ENCODE data around the gene NAGPA.
"Not testable (repeated sequence)": the region's sequence is repeated elsewhere in the genome, so short reads cannot be mapped to it uniquely, and the experiment has no call there.

NAGPA gene, protein sequence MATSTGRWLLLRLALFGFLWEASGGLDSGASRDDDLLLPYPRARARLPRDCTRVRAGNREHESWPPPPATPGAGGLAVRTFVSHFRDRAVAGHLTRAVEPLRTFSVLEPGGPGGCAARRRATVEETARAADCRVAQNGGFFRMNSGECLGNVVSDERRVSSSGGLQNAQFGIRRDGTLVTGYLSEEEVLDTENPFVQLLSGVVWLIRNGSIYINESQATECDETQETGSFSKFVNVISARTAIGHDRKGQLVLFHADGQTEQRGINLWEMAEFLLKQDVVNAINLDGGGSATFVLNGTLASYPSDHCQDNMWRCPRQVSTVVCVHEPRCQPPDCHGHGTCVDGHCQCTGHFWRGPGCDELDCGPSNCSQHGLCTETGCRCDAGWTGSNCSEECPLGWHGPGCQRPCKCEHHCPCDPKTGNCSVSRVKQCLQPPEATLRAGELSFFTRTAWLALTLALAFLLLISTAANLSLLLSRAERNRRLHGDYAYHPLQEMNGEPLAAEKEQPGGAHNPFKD

DNA sequence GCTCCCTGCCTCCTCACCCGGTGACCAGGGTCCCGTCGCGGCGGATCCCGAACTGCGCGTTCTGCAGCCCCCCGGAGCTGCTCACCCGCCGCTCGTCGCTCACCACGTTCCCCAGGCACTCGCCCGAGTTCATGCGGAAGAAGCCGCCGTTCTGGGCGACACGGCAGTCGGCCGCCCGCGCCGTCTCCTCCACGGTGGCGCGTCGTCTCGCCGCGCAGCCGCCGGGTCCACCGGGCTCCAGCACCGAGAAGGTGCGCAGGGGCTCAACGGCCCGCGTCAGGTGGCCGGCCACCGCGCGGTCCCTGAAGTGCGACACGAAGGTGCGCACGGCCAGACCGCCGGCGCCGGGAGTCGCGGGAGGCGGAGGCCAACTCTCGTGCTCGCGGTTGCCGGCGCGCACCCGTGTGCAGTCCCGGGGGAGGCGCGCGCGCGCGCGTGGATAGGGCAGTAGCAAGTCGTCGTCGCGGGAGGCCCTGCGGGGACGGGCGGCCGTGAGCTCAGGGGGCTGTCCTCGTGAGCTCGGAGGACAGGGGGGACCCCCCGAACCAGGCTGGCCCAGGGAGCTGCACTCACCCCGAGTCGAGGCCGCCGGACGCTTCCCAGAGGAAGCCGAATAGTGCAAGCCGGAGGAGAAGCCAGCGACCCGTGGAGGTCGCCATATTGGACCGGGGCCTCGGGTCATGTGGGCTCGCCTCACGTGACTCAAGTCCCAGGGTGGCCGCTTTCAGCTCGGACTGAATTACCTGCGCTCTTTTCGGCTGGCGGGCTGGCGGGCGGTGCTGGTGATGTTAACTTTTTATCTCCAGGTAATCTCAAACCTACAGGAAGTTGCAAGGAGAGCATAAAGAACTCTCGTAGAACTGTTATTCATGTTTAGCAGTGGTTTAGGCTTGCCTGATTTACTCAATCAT, at the start of gene NAGPA:
NAGPA (minus strand) TSS at position 680 of the 911 bp plus-strand sequence; CDS start at position 659, 21 bp downstream.
- DNase-seq (ENCODE audit: low read depth) = peak; percentile 72

GRCh38 chr16:5080996-5081395, 47.3 kb upstream of the NAGPA start:
- not testable (repeated sequence) for DNase-seq (ENCODE audit: low read depth)

DNA sequence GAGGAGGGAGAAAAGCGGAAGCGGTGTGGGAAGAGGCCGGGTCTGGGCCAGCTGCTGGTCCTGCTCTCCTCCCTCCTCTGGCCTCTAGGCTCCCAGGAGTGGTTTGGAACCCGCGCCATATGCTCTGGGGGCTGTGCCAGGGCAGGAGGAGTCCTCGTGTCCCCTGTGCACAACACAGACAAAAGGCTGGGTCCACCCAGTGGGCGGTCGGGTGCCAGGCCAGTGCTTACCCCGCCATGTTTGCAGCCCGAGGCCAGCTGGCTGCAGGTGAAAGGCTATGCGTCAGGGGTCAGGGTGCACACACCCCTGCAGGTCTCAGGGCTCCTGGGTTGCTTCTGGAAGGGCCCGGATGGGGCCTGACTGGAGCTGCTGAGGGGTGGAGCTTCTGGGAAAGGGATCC, 46.7 kb upstream of the NAGPA start:
- not testable (repeated sequence) for DNase-seq (ENCODE audit: low read depth)

DNA sequence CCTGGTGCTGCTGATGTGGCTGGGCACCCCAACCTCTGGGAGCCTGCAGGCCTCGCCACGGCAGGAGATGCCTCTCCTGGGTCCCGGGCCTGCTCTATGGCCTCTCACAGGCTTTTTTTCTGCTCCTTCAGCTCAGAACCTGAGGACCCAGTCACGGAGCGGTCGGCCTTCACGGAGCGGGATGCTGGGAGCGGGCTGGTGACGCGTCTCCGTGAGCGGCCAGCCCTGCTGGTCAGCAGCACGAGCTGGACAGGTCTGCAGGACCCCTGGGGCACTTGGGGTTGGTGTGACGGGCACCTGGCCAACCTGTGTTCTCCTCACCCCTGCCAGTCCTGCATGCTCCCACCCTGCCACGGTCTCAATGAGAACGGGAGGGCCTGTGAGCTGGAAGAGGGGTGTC, 44.9 kb upstream of the NAGPA start:
- no peak for DNase-seq (ENCODE audit: low read depth)

- DNase-seq (ENCODE audit: low read depth) = no peak
Measured at GRCh38 chr16:5077304-5077703, 43.6 kb upstream of the NAGPA start.

DNA sequence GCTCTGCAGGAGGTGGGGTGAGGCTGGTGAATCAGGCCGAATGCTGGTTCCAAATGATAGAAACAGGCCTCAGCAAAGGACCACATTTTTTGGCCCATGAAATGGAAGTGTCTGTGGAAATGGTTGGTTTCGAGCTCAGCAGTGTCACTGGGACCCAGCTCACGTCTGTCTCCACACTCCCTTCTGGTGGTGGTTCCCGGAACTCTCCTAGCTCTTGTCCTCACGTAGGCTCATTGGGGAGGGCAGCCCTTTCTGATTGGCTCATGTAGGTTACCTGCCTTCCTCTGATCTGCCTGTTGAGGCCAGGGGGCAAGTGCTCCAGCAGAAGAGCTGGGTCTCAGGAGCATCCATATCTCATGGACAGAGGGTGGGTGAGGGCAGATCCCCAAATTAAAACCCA, 41.9 kb upstream of the NAGPA start:
- DNase-seq (ENCODE audit: low read depth) = no peak

DNA sequence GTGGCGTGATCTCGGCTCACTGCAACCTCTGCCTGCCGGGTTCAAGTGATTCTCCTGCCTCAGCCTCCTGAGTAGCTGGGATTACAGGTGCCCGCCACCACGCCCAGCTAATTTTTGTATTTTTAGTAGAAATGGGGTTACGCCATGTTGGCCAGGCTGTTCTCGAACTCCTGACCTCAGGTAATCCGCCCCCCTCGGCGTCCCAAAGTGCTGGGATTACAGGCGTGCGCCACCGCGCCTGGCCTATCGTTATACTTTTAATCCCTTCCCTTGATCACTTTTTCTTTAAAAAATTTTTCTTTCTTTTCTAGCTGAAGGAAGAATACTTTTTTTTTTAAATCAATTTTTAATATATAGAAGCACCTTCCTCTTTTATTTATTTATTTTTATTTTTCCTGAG, 40.0 kb upstream of the NAGPA start:
- not testable (repeated sequence) for DNase-seq (ENCODE audit: low read depth)

GRCh38 chr16:5073279-5073629, 39.5 kb upstream of the NAGPA start:
- no peak for DNase-seq (ENCODE audit: low read depth)

- DNase-seq (ENCODE audit: low read depth) = no peak
Measured at GRCh38 chr16:5072334-5073278, 38.9 kb upstream of the NAGPA start.

GRCh38 chr16:5071681-5072333, 38.1 kb upstream of the NAGPA start, which contains the start of gene ALG1:
Gene ALG1 (plus strand): TSS chr16:5071843. CDS start chr16:5071850, 7 bp downstream.
- peak; percentile 77 for DNase-seq (ENCODE audit: low read depth)

GRCh38 chr16:5071341-5071680, 37.6 kb upstream of the NAGPA start:
- DNase-seq (ENCODE audit: low read depth) = no peak

GRCh38 chr16:5070431-5071186, 36.9 kb upstream of the NAGPA start:
- DNase-seq (ENCODE audit: low read depth) = no peak

DNA sequence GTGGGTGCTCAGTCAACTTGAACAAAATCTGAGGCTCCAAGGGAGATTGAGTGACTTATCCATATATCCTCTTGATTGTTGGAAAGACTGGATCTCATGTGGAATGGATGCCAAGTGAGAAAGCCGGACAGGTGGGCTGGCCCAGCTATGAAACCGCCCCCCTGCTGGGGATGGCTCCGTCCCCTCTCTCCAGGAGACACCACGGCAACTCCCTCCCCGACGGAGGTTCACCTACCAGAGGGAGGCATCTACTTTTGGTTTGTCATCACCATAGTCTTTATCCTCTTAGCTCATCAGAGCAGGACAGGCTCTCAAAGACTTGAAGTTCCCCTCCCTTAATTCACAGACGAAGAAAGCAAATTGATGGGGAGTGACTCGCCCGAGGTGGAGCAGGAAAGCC, 36.1 kb upstream of the NAGPA start:
- no peak for DNase-seq (ENCODE audit: low read depth)

- DNase-seq (ENCODE audit: low read depth) = no peak
Measured at GRCh38 chr16:5069048-5069447, 35.3 kb upstream of the NAGPA start.

GRCh38 chr16:5066511-5066910, 32.8 kb upstream of the NAGPA start:
- DNase-seq (ENCODE audit: low read depth) = no peak

DNA sequence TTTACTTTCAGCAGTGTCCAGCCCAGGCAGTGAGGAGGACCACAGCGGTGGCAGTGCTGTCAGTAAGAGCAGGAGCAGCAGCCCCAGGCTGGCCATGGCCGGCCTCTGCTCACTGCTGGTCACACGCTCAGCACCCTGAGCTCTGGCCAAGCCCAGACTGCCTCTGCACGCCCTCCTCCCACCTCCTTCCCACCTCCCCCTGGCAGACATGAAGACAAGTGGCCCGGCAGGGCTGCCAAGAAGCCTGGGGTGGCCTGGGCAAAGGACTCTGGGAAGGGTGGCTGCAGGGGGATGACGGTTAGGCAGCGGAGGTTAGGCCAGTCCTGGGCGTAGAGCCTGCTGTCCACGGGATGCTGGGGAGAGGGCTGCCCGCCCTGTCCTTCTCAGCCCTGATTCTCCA, 32.1 kb upstream of the NAGPA start, which contains the start of gene C16orf89:
C16orf89 (minus strand) TSS at position 144 of the 400 bp plus-strand sequence; CDS start at position 96, 48 bp downstream.
- DNase-seq (ENCODE audit: low read depth) = no peak

DNA sequence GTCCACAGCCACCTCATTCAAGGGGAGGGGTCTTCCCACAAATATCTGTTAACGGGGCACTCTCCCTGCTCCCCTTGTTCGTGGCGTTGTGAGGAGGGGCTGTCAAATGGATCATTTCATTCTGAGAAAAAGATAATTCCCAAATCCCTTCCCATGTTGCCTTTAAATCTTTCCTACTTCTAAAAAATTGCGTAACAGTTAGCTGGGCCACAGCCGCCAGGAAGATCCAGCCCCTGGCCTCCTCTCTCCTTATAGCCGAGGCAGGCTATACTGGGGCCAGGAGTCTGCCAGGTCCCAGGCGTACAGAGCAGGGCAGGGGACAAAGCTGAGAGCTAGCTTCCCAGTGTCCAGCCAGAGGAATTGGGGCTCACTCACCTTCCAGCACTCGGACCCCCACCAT, 31.6 kb upstream of the NAGPA start:
- DNase-seq (ENCODE audit: low read depth) = no peak

DNA sequence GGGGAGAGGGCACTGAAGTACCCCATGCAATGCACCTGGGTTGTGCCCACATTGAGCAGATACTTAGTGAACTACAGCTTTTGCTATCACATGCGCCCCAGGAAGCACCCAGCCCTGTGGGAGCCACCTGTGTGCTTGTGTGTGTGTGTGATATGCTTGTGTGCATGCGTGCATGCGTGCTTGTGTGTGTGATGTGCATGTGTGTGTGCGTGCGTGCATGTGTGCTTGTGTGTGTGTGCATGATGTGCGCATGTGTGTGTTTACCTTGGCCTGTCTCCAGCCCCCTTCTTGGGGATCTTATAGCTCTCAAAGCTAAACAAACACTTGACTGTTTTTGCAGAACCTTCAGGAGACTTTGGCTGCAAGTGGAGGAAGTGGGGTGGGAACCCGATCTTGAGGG, 31.2 kb upstream of the NAGPA start:
- no peak for DNase-seq (ENCODE audit: low read depth)

GRCh38 chr16:5062790-5063765, 29.3 kb upstream of the NAGPA start:
- no peak for DNase-seq (ENCODE audit: low read depth)

Measured in stimulated activated CD8-positive, alpha-beta memory T cell treated with anti-CD3 and anti-CD28 coated beads, Interleukin-15, amount 100 ng/mL, for 1 hour (primary cell).